ENCODE results near the gene RAC3. TPM values are rescaled to one million over a fixed set of nuclear protein-coding genes. Genes with fewer than 3 reads are reported as not detected.
"Not testable (repeated sequence)": the region's sequence is repeated elsewhere in the genome, so short reads cannot be mapped to it uniquely, and the experiment has no call there.

RAC3 gene
- total RNA-seq, 1 donor from 2014 or later: 12.1 TPM

- Mint-ChIP-seq H3K4me1 (peaks cover 12% of the 10 kb centered on the region), H3K9me3 (no peaks in the 10 kb centered on the region), H3K27ac (no peak overlapping the region), H3K27me3 (no peaks in the 10 kb centered on the region), H3K36me3 (ENCODE audit: low read depth) (peaks cover 15% of the 10 kb centered on the region), H3K4me3 (peak overlapping the region; percentile 57)
- intact Hi-C loops (cut with micrococcal nuclease): no loop called here
- DNase-seq: peak; percentile 88
These were observed 578 bp downstream of the RAC3 start for GRCh38 chr17:82031885-82032627.

- no peaks in the 10 kb centered on the region for H3K9me3 Mint-ChIP-seq
- H3K27me3 Mint-ChIP-seq: no peaks in the 10 kb centered on the region
- peaks cover 15% of the 10 kb centered on the region for H3K4me1 Mint-ChIP-seq
- H3K27ac Mint-ChIP-seq: no peak overlapping the region
- intact Hi-C loops (cut with micrococcal nuclease): no loop called here
- peak overlapping the region; percentile 76 for H3K4me3 Mint-ChIP-seq
- no peak for DNase-seq
- peaks cover 12% of the 10 kb centered on the region for H3K36me3 Mint-ChIP-seq (ENCODE audit: low read depth)
These were observed 2.0 kb downstream of the RAC3 start for GRCh38 chr17:82033359-82034085.

GRCh38 chr17:82034371-82035011 lies 3.0 kb downstream of the RAC3 start:
- H3K27ac Mint-ChIP-seq: no peak overlapping the region
- peaks cover 21% of the 10 kb centered on the region for H3K4me1 Mint-ChIP-seq
- H3K4me3 Mint-ChIP-seq: peak overlapping the region; percentile 83
- intact Hi-C loops (cut with micrococcal nuclease): no loop called here
- peaks cover 12% of the 10 kb centered on the region for H3K36me3 Mint-ChIP-seq (ENCODE audit: low read depth)
- no peak for DNase-seq
- H3K9me3 Mint-ChIP-seq: no peaks in the 10 kb centered on the region
- no peaks in the 10 kb centered on the region for H3K27me3 Mint-ChIP-seq

- H3K4me1 Mint-ChIP-seq: peaks cover 19% of the 10 kb centered on the region
- H3K36me3 Mint-ChIP-seq (ENCODE audit: low read depth): peaks cover 8% of the 10 kb centered on the region
- peaks cover 2% of the 10 kb centered on the region for H3K27me3 Mint-ChIP-seq
- H3K9me3 Mint-ChIP-seq: no peaks in the 10 kb centered on the region
- peak overlapping the region; percentile 83 for H3K4me3 Mint-ChIP-seq
- H3K27ac Mint-ChIP-seq: peak overlapping the region; percentile 65
- intact Hi-C loops (cut with micrococcal nuclease): no loop called here
- no peak for DNase-seq
These were observed 4.0 kb downstream of the RAC3 start for GRCh38 chr17:82035488-82035887.

DNA sequence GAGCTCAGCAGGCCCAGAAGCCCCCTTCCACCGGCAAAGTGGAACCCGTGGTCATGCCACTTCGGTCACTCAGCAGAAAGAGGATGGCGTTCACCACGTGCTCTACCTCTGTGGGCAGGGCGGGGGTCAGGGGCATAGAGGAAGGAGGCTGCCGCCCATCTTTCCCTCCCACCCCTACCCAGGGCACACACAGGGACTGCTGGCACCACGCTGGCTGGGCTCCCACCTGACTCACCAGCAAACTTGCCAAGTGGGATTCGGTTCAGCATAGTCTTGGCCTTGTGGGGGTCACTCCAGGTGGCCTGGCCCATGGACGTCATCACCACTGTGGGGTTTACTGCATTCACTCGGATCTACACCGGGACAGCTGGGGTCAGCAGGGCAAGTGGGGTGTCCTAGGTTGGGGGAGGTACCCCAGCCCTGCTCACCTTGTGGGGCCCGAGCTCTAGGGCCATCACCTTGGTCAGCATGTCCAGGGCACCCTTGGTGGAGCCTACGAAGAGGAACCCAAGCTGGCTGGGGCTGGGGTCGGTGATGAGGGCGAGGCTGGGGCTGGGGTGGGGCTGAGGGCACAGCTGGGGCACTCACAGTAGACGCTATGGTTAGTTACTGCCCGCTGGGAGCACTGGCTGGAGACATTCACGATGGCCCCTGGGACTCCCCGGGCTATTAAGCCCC lies 4.6 kb downstream of the RAC3 start:
- intact Hi-C loops (cut with micrococcal nuclease): loop anchor here (2.0 kb wide), 2 partner anchors 15 to 59 kb away; partner anchors contain the start of genes ASPSCR1, GPS1 and RFNG
- Mint-ChIP-seq H3K4me3 (peak overlapping the region; percentile 83), H3K27me3 (peaks cover 2% of the 10 kb centered on the region), H3K4me1 (peaks cover 19% of the 10 kb centered on the region), H3K9me3 (no peaks in the 10 kb centered on the region), H3K27ac (peak overlapping the region; percentile 15), H3K36me3 (ENCODE audit: low read depth) (peaks cover 8% of the 10 kb centered on the region)
- DNase-seq: no peak

- intact Hi-C loops (cut with micrococcal nuclease): loop anchor here (1.0 to 2.0 kb wide), 4 partner anchors 13 to 62 kb away; partner anchors contain the start of genes ASPSCR1, FASN, GPS1 and LRRC45
- Mint-ChIP-seq H3K4me3 (peak overlapping the region; percentile 83), H3K9me3 (no peaks in the 10 kb centered on the region), H3K27ac (peak overlapping the region; percentile 56), H3K27me3 (peaks cover 2% of the 10 kb centered on the region), H3K4me1 (peaks cover 19% of the 10 kb centered on the region), H3K36me3 (ENCODE audit: low read depth) (peaks cover 8% of the 10 kb centered on the region)
- no peak for DNase-seq
These were observed 5.2 kb downstream of the RAC3 start for GRCh38 chr17:82036634-82037091.

- peaks cover 8% of the 10 kb centered on the region for H3K36me3 Mint-ChIP-seq (ENCODE audit: low read depth)
- peak within 1 kb of the TSS; percentile 96 for H3K27ac Mint-ChIP-seq
- intact Hi-C loops (cut with micrococcal nuclease): loop anchor here (1.0 to 2.0 kb wide), 4 partner anchors 14 to 61 kb away; partner anchors contain the start of genes ASPSCR1, FASN, GPS1 and LRRC45
- H3K4me3 Mint-ChIP-seq: peak within 1 kb of the TSS; percentile 83
- peaks cover 19% of the 10 kb centered on the region for H3K4me1 Mint-ChIP-seq
- no peaks in the 10 kb centered on the region for H3K9me3 Mint-ChIP-seq
- H3K27me3 Mint-ChIP-seq: peaks cover 2% of the 10 kb centered on the region
- DNase-seq: peak; percentile 99
These were observed 5.8 kb downstream of the RAC3 start, which contains the start of gene DCXR for GRCh38 chr17:82037092-82037888. TSS of gene DCXR (minus strand) at chr17:82037697. CDS start at chr17:82037682, 15 bp downstream.

- Mint-ChIP-seq H3K4me1 (peaks cover 18% of the 10 kb centered on the region), H3K27ac (peak overlapping the region; percentile 96), H3K4me3 (peak overlapping the region; percentile 83), H3K27me3 (peaks cover 2% of the 10 kb centered on the region), H3K9me3 (no peaks in the 10 kb centered on the region), H3K36me3 (ENCODE audit: low read depth) (peaks cover 8% of the 10 kb centered on the region)
- intact Hi-C loops (cut with micrococcal nuclease): loop anchor here (1.0 to 2.0 kb wide), 4 partner anchors 13 to 61 kb away; partner anchors contain the start of genes ASPSCR1, FASN, GPS1 and LRRC45
- no peak for DNase-seq
These were observed 6.4 kb downstream of the RAC3 start for GRCh38 chr17:82037889-82038195.

DNA sequence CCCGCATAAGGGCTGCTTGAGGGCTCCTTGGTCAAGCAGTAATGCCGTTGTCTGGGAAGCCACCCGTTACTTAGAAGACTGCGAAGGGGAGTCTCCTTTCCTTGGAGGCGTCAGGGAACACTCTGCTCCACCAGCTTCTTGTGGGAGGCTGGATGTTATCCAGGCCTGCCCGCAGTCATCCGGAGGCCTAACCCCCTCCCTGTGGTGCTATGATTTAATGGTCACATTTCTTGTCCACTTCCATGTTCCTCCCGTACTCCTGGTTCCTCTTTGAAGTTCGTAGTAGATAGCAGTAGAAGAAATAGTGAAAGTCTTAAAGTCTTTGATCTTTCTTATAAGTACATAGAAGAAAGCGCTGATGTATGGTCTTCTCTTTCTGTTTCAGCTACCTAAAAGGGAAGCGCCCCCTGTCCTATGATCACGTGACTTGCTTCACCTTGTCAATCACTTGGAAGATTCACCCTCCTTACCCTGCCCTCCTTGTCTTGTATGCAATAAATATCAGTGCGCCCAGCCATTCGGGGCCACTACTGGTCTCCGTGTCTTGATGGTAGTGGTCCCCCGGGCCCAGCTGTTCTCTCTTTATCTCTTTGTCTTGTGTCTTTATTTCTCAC lies 7.4 kb downstream of the RAC3 start:
- H3K27me3 Mint-ChIP-seq; H3K27ac Mint-ChIP-seq; DNase-seq; H3K36me3 Mint-ChIP-seq (ENCODE audit: low read depth); H3K9me3 Mint-ChIP-seq; intact Hi-C loops (cut with micrococcal nuclease): not testable (repeated sequence)
- Mint-ChIP-seq H3K4me1 (peaks cover 17% of the 10 kb centered on the region), H3K4me3 (peak overlapping the region; percentile 34)

- Mint-ChIP-seq H3K36me3 (ENCODE audit: low read depth) (peaks cover 8% of the 10 kb centered on the region), H3K27me3 (peaks cover 2% of the 10 kb centered on the region), H3K4me3 (no peak overlapping the region), H3K27ac (no peak overlapping the region), H3K4me1 (peaks cover 17% of the 10 kb centered on the region), H3K9me3 (no peaks in the 10 kb centered on the region)
- DNase-seq: no peak
- intact Hi-C loops (cut with micrococcal nuclease): no loop called here
These were observed 8.3 kb downstream of the RAC3 start for GRCh38 chr17:82039695-82040299.

DNA sequence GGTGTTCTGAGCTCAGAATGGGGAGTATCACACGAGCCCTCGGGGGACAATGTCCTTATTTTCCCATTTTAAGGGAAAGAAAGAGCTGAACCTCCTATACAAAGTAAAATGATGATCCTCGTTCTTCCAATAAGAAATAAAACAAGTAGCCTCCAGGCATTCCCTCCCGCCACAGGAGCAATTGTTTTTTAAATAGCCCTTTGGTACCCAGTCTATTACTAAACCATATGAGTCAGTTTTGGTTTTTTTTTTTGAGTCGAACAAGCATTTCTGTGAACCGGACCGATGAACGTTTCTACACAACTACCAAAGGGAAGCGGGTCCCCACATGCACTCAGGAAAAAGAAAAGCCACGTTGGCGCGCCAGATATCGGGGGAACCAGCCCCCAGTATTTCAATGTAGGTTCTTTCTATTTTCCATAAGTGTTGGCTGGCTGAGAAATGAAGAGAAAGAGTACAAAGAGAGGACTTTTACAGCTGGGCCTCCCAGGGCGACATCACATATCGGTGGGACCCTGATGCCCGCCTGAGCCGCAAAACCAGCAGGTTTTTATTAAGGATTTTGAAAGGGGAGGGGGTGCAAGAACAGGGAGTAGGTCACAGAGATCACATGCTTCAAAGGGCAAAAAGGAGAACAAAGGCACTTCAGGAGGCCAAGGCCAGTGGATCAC lies 9.8 kb downstream of the RAC3 start:
- intact Hi-C loops (cut with micrococcal nuclease): no loop called here
- DNase-seq: no peak
- Mint-ChIP-seq H3K27ac (no peak overlapping the region), H3K36me3 (ENCODE audit: low read depth) (no peaks in the 10 kb centered on the region), H3K4me3 (no peak overlapping the region), H3K27me3 (peaks cover 2% of the 10 kb centered on the region), H3K4me1 (peaks cover 12% of the 10 kb centered on the region), H3K9me3 (no peaks in the 10 kb centered on the region)

DNA sequence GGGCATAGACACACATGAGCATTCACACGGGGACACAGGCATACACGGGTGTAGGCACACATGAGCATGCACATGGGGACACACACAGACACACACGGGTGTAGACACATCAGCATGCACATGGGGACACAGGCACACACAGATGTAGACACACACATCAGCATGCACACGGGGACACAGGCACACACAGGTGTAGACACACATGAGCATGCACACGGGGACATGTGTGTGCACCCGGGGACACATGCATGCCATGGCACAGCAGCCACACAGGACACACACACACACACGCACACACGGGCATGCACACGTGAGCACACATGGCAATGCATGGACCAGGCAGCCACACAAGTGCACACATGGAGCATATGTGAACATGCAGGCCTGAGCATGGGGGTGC lies 11.2 kb downstream of the RAC3 start:
- H3K36me3 Mint-ChIP-seq (ENCODE audit: low read depth): peaks cover 4% of the 10 kb centered on the region
- H3K9me3 Mint-ChIP-seq: no peaks in the 10 kb centered on the region
- no peak overlapping the region for H3K27ac Mint-ChIP-seq
- H3K27me3 Mint-ChIP-seq: peaks cover 2% of the 10 kb centered on the region
- H3K4me1 Mint-ChIP-seq: peaks cover 16% of the 10 kb centered on the region
- no peak for DNase-seq
- no peak overlapping the region for H3K4me3 Mint-ChIP-seq
- intact Hi-C loops (cut with micrococcal nuclease): no loop called here
